Metanephros (tissue), 1 donor: ENCODE measurements around the gene IZUMO4. TPM values are rescaled to one million over a fixed set of nuclear protein-coding genes. Genes with fewer than 3 reads are reported as not detected.

Experiments used
- total RNA-seq: library from RNA; depleted of rRNA; stranded (reverse); fragments of >200 nt; gene quantifications from one replicate; pipeline ENCODE4 v1.2.3, GENCODE V29; 2014

IZUMO4 gene
- total RNA-seq = 8.6 TPM

GRCh38 chr19:2096480-2097202, at the start of gene IZUMO4:
Gene IZUMO4, plus strand, starts transcription at chr19:2096915. Its CDS starts 31 bp downstream, at chr19:2096946.

GRCh38 chr19:2050991-2051772, 45.5 kb upstream of the IZUMO4 start, which contains the start of gene MKNK2:
Gene MKNK2, minus strand, starts transcription at chr19:2051244. Its CDS starts 393 bp downstream, at chr19:2050851.

GRCh38 chr19:2096034-2096479, 658 bp upstream of the IZUMO4 start, which contains the start of gene MOB3A:
Gene MOB3A, minus strand, starts transcription at chr19:2096326. Its CDS starts 17,766 bp downstream, at chr19:2078560.

Other genes starting within 250 kb of the IZUMO4 start
- 30.2 TPM for gene REXO1, start 248.4 kb upstream of the IZUMO4 start, total RNA-seq
- 9.1 TPM for gene KLF16, start 233.3 kb upstream of the IZUMO4 start, total RNA-seq
- 64.2 TPM for gene ABHD17A, start 211.4 kb upstream of the IZUMO4 start, total RNA-seq
- gene ADAT3, start 191.5 kb upstream of the IZUMO4 start, total RNA-seq = 5.8 TPM
- gene SCAMP4, start 191.5 kb upstream of the IZUMO4 start, total RNA-seq = 67.3 TPM
- gene CSNK1G2, start 155.7 kb upstream of the IZUMO4 start, total RNA-seq = 61.0 TPM
- gene BTBD2, start 81.2 kb upstream of the IZUMO4 start, total RNA-seq = 90.8 TPM
- gene MKNK2, start 45.7 kb upstream of the IZUMO4 start, total RNA-seq = 95.7 TPM
- 30.0 TPM for gene MOB3A, start 589 bp upstream of the IZUMO4 start, total RNA-seq
- 88.5 TPM for gene AP3D1, start 54.7 kb downstream of the IZUMO4 start, total RNA-seq
- 22.6 TPM for gene DOT1L, start 67.0 kb downstream of the IZUMO4 start, total RNA-seq
- 85.9 TPM for gene PLEKHJ1, start 139.4 kb downstream of the IZUMO4 start, total RNA-seq
- 89.5 TPM for gene SF3A2, start 139.9 kb downstream of the IZUMO4 start, total RNA-seq
- gene AMH, start 152.4 kb downstream of the IZUMO4 start, total RNA-seq = 1.3 TPM
- 12.8 TPM for gene JSRP1, start 159.5 kb downstream of the IZUMO4 start, total RNA-seq
- 0.47 TPM for gene PEAK3, start 185.3 kb downstream of the IZUMO4 start, total RNA-seq
- gene LINGO3, start 211.2 kb downstream of the IZUMO4 start, total RNA-seq = not detected
- 132 TPM for gene LSM7, start 231.7 kb downstream of the IZUMO4 start, total RNA-seq
- gene SPPL2B, start 231.8 kb downstream of the IZUMO4 start, total RNA-seq = 59.1 TPM